Uterus (tissue), 4 donors: ENCODE data around the gene CHERP. TPM values are rescaled to one million over a fixed set of nuclear protein-coding genes. Genes with fewer than 3 reads are reported as not detected.
A peak's percentile ranks its signal among the peaks of the same experiment; 100 is the strongest.
"Not testable (repeated sequence)": the region's sequence is repeated elsewhere in the genome, so short reads cannot be mapped to it uniquely, and the experiment has no call there.

Experiments
- DNase-seq, 2 donors: peaks; one replicate each; pipeline ENCODE4 v3.0.0-alpha.2; 2019 to 2020
- H3K27ac ChIP-seq, 2 donors: fragments of 200-600 bp; sonication (generic); 1 replicate in 1 of 2; 2 replicates in 1 of 2; pipeline ENCODE4 v1.5.1; 2016 to 2018
- H3K27me3 ChIP-seq, 2 donors: fragments of 200-600 bp; sonication (generic); one replicate each; pipeline ENCODE4 v1.5.1; 2018 to 2019; ENCODE audit warnings: control low read depth in 1 of 2
- H3K36me3 ChIP-seq, 2 donors: fragments of 200-600 bp; sonication (generic); one replicate each; pipeline ENCODE4 v1.5.1; 2019; ENCODE audit warnings: control low read depth in 1 of 2
- H3K4me1 ChIP-seq, 2 donors: fragments of 200-600 bp; sonication (generic); one replicate each; pipeline ENCODE4 v1.5.1; 2018 to 2019; ENCODE audit warnings: control low read depth in 1 of 2
- H3K4me3 ChIP-seq, 2 donors: fragments of 200-600 bp; sonication (generic); 1 replicate in 1 of 2; 2 replicates in 1 of 2; pipeline ENCODE4 v1.5.1; 2018 to 2019; ENCODE audit warnings: mild to moderate bottlenecking in 1 of 2
- H3K9me3 ChIP-seq, 2 donors: fragments of 200-600 bp; sonication (generic); one replicate each; pipeline ENCODE4 v1.5.1; 2019; ENCODE audit warnings: control low read depth in 1 of 2
- POLR2A ChIP-seq, 2 donors: fragments of 450-650 bp; IDR thresholded peaks; one replicate each; pipeline ENCODE4 v1.6.1; 2016; ENCODE audit warnings: antibody characterized with exemption in 2 of 2, mild to moderate bottlenecking in 1 of 2, moderate library complexity in 1 of 2
- intact Hi-C: fragments of 100-400 bp; cut with DNase I; formaldehyde crosslinking; loops from one replicate; pipeline ENCODE4 v1.15.1; 2023; ENCODE audit warnings: low total_unique reads
- total RNA-seq, 4 donors: library from RNA; depleted of rRNA in 3 of 4; stranded (reverse); fragments of >200 nt in 3 of 4; gene quantifications; one replicate each; pipeline versions ENCODE4 v1.1.0 to v1.2.4, GENCODE V29; 2014 to 2023
- TF ChIP-seq, protein P1 (sequence below), 4 experiments: fragments of 200-600 bp in 2 of 4; fragments of 450-650 bp in 2 of 4; sonication (generic) in 2 of 4; IDR thresholded peaks; one replicate each; pipeline ENCODE4 v1.5.1; 2016 to 2019; ENCODE audit warnings: antibody characterized with exemption in 4 of 4, mild to moderate bottlenecking in 2 of 4, moderate library complexity in 1 of 4
- donor health status: DM: yes; HTN: yes; CAD: no.

The CHERP gene
- total RNA-seq, 4 donors from 2014 or later, result 1.8 to 47.9 (median 7.8) TPM

- Histone ChIP-seq H3K27ac (peak overlapping the region; percentile 75 to 84), H3K4me3 (peak overlapping the region; percentile 83 to 87), H3K36me3 (no peaks in the 10 kb centered on the region), H3K9me3 (no peaks in the 10 kb centered on the region), H3K4me1 (peaks cover 0 to 5% of the 10 kb centered on the region in 2 donors), H3K27me3 (no peaks in the 10 kb centered on the region)
- intact Hi-C loops, result no loop called here
- TF ChIP-seq, protein P1, sequence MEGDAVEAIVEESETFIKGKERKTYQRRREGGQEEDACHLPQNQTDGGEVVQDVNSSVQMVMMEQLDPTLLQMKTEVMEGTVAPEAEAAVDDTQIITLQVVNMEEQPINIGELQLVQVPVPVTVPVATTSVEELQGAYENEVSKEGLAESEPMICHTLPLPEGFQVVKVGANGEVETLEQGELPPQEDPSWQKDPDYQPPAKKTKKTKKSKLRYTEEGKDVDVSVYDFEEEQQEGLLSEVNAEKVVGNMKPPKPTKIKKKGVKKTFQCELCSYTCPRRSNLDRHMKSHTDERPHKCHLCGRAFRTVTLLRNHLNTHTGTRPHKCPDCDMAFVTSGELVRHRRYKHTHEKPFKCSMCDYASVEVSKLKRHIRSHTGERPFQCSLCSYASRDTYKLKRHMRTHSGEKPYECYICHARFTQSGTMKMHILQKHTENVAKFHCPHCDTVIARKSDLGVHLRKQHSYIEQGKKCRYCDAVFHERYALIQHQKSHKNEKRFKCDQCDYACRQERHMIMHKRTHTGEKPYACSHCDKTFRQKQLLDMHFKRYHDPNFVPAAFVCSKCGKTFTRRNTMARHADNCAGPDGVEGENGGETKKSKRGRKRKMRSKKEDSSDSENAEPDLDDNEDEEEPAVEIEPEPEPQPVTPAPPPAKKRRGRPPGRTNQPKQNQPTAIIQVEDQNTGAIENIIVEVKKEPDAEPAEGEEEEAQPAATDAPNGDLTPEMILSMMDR (IDR thresholded peaks at IDR 0.05), result no peak
- no peak for DNase-seq
Measured at GRCh38 chr19:16497042-16497441, 45.2 kb downstream of the CHERP start.

DNA sequence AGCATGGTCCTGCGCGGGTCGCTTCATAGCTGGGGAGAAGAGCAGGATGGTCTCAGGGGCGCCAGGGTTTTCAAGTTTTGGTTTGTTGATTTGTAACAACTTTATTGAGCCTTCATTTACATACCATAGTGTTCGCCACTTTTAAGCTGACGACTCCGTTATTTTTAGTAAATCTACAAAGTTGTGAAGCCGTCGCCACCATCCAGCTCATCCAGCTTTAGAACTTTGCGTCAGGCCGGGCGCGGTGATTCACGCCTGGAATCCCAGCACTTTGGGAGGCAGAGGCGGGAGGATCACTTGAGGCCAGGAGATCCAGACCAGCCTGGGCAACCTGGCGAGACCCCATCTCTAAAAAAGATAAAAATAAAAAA lies 45.6 kb downstream of the CHERP start:
- TF ChIP-seq POLR2A (IDR thresholded peaks at IDR 0.05), result no peak
- TF ChIP-seq, protein P1 (IDR thresholded peaks at IDR 0.05), result no peak
- intact Hi-C loops, result no loop called here
- DNase-seq, result peak; percentile 54 to 59

DNA sequence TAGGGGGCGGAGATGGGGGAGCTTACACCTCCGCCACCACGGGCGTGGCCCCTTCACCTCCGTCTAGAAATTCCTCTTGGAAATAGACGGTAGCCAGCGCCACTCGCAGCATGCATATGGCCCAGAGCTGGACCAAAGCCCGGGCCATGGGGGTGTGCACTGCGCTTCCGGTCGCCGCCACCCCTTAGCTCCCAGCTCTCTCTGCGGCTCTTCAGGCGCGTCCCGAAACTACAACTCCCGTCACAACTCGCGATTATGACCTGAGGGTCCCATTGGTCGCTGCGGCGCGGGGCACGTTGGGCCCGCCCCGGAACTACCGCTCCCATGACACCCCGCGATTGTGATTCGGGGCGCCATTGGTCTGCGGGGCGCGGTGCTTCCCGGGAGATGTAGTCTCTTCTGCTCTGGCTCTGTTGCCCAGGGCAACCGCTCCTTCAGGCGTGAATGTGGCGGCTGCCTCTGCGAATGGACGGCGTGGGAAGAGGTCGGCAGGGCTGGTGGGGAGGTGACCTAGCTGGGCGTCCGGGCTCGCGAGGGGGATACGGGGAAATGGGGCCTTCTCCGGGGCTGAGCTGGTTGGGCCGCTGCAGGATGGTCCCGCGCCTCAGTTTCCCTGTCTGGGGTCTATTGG lies 46.1 kb downstream of the CHERP start, which contains the start of the genes C19orf44 and CALR3:
C19orf44 (plus strand) TSS at position 413 of the 631 bp plus-strand sequence. CDS start 4,399 bp downstream, outside the sequence.
CALR3 (minus strand) TSS at position 186 of the 631 bp plus-strand sequence; CDS start at position 148, 38 bp downstream.
- Histone ChIP-seq H3K4me3 (peak within 1 kb of the TSS; percentile 83 to 87), H3K27me3 (no peaks in the 10 kb centered on the region), H3K27ac (peak within 1 kb of the TSS; percentile 75 to 84), H3K4me1 (peaks cover 0 to 5% of the 10 kb centered on the region in 2 donors), H3K9me3 (no peaks in the 10 kb centered on the region), H3K36me3 (no peaks in the 10 kb centered on the region)
- intact Hi-C loops, result no loop called here
- TF ChIP-seq, protein P1 (IDR thresholded peaks at IDR 0.05), result peak in 3 of 4 experiments; percentile 14 to 41 (median 25)
- TF ChIP-seq POLR2A (IDR thresholded peaks at IDR 0.05), result peak in 1 of 2 donors; percentile 36
- peak; percentile 98 to 99 for DNase-seq

More for the DNA sequence above, 45.6 kb downstream of the CHERP start:
- Histone ChIP-seq H3K27me3 (no peaks in the 10 kb centered on the region), H3K4me3 (peak overlapping the region; percentile 83 to 87), H3K9me3 (no peaks in the 10 kb centered on the region), H3K4me1 (peaks cover 0 to 5% of the 10 kb centered on the region in 2 donors), H3K36me3 (no peaks in the 10 kb centered on the region), H3K27ac (peak overlapping the region; percentile 75 to 84)

DNA sequence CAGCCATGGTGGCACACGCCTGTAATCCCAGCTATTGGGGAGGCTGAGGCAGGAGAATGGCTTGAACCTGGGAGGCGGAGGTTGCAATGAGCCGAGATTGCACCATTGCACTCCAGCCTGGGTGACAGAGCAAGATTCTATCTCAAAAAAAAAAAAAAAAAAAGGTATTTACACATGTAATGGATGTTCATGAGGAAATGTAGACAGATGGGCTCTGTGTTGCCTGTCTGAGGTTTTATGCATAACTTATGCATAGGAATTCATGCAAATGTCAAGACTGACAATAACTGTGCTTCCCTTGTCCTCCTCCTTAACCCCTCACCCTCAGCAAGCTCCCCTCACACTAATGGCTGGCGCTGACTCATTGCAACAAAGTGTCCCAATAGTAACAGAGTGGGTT lies 55.8 kb downstream of the CHERP start:
- H3K4me3 ChIP-seq, H3K9me3 ChIP-seq, H3K4me1 ChIP-seq, H3K36me3 ChIP-seq, H3K27ac ChIP-seq, intact Hi-C loops, DNase-seq, H3K27me3 ChIP-seq: not testable (repeated sequence)

- H3K4me3 ChIP-seq, result no peak overlapping the region
- H3K4me1 ChIP-seq, result no peaks in the 10 kb centered on the region
- TF ChIP-seq, protein P1 (IDR thresholded peaks at IDR 0.05), result no peak
- no peak for TF ChIP-seq POLR2A (IDR thresholded peaks at IDR 0.05)
- H3K9me3 ChIP-seq, result no peaks in the 10 kb centered on the region
- H3K27ac ChIP-seq, result no peak overlapping the region
- DNase-seq, result no peak
- H3K27me3 ChIP-seq, result no peaks in the 10 kb centered on the region
- intact Hi-C loops, result no loop called here
- H3K36me3 ChIP-seq, result no peaks in the 10 kb centered on the region
Measured at GRCh38 chr19:16482745-16483144, 59.5 kb downstream of the CHERP start.
